Amniotic stem cell (primary cell): ENCODE results near the gene ATG16L2.
"Not testable (repeated sequence)": the region's sequence is repeated elsewhere in the genome, so short reads cannot be mapped to it uniquely, and the experiment has no call there.

Experiments
- DNase-seq: peaks from one replicate; lab custom pipeline; 2025; lab: John Stamatoyannopoulos, UW

Gene ATG16L2

DNA sequence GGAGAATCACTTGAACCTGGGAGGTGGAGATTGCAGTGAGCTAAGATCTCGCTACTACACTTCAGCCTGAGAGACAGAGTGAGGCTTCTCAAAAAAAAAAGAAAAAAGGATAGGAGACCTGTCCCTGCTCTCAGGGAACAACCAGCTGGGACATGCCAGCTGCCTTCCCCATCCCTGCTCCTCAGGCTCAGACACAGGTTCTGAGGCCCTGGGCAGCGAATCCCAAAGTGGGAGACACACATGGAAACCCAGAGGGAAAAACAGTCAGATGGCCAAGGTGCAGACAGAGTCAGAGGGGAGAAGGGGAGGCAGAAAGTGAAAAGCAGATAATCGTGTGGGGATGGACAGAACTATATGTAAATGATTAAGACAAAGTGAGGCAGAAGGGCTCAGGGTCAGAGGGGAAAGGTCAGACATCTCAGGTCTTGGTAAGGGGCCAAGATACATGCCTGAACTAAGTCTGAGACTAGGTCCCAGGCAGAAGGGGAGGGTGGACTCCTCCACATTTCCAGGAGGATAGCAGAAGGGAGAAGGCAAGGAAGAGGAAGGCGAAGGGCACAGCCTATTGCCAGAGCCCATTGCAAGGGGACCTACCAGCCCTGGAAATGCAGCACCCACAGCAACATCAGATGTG is 34.6 kb upstream of the ATG16L2 start:
- DNase-seq = no peak

DNA sequence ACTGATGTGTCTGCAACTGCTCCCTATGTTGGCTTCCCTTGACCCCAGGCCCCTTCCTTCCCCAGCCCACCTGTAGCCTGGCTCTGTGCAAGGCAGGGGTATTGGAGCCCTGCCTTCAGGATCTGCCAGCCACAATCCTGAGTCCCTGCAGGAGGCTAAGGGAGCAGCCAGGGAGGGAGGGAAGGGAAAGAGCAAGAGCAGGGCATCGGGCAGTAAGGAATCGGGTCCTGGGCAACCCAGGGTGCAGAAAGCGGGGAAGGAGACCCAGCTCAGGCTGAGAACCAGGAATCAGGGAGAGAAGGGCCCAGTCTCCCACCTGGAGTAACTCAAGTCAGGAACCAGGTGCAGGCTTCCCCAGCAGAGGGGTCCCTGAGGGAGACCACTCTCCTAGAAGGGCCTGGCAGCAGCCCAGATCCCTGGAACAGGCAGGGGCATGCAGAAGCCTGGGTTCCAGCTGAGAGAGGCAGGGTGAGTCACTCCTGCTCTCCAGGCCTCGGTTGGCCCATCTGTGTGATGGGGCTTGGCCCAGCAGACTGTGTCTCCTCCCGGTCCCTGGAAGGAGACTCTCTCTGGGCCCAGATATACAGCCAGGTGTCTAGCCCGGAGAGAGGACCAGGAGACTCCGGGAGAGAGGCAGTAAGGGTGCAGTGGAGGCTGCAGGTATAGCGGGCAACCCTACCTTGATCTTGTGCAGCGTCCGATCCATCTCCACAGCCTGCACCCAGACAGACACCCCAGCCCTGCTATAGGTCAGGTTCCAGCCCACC is 33.7 kb upstream of the ATG16L2 start:
- DNase-seq = no peak

DNA sequence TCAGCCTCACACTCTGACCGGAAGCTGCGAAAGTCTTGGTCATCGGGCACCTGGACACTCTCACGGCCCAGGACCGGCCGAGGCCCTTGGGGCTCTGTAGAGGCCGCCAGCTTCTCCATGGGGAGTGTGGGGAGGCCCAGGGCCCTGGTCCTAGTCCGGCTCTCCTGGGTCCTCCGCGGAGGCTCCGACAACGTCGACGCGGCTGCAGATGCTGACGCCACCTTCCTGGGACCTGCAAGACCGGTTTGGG is 33.2 kb upstream of the ATG16L2 start:
- DNase-seq = no peak

DNA sequence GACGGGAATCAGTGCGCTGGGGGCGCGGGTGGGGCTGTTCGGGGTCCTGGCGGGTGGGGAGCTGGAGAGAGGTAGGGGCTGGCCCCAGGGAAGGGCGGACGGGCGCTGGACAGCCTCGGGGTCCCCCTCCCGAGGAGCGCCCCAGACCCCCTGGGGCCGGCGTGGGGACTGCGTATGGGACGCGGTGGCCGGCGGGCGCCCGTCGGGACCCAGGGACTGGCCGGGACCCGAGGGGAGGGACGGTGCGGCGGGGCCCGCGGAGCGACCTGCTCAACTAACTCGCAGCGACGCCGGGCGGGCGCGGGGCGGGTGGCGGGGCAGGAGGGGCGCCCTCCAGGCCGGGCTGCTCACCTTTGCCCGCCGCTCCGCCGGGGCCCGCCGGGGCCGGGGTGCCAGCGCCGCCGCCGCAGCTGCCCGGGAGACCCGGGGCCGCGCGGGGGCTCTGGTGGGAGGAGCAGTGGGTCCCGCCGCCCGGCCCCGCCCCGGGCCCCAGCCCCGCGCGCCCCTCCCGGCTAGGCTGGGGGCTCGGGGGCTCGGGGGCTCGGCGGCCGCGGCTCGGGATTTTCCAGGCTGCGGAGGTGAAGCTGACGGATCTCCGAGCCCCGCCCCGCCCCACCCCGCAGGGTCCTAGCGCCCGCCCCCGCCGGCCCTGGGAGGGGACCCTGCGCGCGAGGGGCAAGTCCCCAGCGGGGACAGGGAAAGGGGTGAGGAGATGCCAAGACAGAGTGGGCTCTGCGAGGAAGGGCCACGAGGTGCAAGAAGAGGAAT is 32.7 kb upstream of the ATG16L2 start:
- DNase-seq = no peak

DNA sequence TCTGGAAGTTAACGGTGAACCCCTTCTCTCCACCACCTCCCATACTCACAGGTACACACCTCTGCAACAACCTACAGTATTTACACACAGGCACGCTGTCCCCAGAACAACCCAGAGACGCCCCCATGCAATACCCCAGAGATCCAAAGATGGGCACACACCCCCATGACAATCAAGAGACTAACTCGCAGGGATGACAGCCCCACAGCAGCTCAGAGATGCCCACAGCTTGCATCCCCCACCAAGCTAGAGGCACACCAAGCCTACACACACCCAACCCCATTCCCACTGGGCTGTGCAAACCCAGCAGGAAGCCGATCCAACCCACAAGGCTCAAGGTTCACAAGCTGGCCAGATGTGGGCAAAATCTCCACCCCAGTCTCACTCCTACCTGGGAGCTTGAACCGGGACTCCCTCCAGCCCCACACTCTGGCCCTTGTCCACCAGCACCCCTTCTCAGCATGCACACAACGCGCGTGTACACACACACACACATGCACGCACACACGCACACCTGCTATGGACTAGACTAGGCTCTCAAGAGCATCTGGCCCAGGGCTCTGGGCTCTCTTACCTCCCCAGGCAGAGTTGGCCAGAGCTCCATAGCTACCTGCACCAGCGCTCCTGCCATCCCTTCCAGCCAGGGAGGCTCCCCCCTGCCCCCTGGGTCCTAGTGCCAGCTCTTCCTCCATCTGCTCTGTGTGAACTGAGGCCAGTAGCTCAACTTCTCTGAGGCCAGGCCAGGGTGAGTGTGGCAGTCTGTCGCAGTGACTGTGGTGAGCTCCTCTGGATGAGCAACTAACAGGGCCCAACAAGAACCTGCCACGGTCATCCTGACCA is 31.9 kb upstream of the ATG16L2 start:
- no peak for DNase-seq

DNA sequence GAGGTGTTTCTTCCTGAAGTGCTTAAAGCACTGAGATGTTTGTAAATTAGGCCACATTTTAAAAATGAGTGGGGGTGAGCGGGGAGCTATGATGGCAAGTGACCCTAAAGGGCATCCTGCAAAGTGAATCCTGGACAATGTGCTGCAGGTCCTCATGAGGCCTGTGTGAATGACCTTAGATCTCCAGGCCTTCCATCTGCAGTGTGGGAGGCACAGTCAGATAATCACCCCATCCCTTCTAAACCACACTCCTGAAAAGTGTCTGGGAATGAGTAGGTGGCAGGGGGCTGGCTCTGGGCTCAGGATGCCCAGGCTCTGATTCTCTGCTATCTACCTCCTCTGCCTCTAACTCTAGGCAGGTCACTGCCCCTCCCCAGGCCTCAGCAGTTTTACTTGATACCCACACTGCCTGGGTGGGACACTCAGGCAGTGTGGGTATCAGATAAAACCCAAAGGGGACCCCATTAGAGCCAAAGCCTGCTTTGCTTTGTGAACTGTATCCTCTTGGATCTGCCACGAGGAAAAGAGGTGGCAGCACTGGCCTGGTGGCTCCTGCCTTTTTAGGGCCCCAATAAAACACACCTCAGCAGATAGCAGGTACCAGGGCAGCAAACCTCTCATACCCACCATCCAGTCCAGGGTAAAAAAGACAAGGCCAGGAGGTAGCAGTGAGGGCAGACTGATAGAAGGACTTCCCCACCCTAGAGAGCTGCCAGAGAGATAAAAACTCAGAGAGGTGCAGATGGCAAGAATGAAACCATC is 30.9 kb upstream of the ATG16L2 start:
- DNase-seq = no peak

DNA sequence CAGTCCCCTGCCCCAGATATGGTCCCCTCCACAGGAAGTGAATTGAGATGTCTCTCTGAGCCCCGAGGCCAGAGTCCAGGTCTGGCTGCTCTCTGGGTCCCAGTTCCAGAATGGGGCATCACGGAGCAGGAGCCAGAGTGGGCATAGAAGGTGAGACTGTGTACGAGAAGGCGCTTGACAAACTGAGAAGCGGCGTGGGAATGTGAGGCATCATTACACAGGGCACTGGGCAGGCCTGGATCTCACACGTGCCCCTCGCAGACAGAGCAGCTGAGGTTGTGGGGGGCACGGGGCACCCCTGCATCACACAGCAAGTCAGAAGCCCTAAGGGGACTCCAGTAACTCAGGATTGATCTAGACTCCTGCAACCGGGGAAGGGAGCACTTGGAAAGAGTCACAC is 29.5 kb upstream of the ATG16L2 start:
- no peak for DNase-seq

DNA sequence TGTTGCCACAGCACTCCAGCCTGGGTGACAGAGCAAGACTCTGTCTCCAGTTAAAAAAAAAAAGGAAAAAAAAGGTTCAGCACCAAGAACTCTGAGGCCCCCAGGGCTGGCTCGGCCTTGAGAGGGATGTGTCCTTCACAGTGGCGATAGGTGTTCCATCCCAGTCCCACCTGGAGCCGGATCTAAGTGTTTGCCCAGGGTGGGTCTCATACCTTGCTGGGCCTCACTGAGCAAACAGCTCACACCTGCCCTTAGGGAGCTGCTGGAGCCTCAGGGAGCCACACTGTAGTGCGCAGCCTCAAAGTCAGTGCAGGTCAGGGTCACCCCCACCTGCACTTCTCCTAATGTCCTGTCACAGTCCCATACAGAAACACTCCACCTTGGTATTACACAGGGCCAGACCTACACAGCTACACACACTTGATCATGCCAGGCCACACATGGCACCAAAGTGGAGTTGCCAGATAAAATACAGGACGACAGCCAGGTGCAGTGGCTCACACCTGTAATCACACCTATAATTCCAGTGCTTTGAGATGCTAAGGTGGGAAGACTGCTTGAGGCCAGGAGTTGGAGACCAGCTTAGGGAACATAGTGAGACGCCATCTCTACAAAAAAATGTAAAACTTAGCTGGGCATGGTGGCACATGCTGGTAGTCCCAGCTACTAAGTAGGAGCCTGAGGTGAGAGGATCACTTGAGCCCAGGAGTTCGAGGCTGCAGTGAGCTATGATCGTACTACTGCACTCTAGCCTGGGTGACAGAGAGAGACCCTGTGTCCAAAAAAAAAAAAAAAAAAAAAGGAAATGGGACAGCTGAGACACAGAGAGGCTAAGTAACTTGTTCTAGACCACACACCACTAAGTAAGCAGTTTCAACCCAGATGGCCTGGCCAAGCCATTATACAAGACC is 27.7 kb upstream of the ATG16L2 start:
- no peak for DNase-seq

DNA sequence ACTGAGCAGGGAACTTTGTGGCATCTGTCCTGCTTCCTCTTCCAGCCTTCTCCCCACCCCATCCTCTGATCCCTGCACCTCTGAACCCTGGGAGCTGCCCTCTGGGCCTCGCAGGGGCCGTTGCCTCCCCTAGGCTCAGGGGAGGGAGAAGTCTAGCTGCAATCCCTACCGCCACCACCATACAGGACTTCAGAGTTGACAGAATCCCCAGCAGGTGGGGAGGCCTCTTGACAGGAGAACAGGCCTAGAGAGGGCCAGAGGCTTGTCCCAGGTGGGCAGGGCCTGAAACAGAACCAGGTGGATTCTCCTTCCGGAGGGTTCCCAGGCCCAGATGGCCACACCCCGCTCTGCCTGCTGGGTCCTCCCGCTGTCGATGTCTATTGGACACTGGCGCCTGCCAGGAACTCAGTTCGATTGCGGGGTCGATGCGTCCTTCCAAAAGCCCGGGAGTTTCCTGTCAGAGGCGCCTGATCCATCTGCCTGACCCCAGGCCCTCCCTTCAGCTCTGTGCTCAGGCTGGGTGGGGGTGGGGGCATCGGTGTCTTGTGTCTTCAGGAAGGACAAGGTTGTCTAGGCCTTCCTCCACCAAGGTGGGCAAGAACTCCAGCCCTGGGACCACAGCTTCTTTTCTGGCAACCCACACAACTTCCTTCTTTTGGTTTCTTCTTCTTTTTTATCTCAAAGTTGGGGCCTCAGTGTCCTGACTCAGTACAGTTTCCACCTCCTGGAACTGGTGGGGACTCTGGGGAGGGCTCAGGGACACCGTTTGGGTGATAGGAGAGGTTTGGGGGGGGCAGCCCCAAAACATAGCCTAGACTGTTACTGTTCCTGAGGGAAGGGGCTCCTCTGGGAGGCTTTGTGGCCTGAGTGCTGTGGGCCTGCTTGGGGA is 26.8 kb upstream of the ATG16L2 start:
- no peak for DNase-seq

DNA sequence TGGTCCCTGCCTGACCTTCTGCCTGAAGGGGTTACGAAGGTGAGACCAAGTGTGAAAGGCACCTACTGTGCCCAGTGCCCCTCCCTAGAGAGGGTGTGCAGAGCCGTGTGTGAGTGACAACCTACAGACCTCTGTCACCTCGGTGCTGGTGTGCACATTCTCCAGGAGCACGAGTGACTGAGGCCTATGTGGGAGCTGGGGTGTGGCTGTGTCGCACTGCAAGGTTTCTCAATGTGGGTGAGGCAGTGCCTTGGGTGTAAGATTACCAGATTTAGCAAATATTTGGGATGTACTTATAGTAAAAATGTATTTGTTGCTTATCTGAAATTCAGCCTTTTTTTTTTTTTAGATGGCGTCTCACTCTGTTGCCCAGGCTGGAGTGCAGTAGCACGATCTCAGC is 26.0 kb upstream of the ATG16L2 start:
- DNase-seq = no peak

DNA sequence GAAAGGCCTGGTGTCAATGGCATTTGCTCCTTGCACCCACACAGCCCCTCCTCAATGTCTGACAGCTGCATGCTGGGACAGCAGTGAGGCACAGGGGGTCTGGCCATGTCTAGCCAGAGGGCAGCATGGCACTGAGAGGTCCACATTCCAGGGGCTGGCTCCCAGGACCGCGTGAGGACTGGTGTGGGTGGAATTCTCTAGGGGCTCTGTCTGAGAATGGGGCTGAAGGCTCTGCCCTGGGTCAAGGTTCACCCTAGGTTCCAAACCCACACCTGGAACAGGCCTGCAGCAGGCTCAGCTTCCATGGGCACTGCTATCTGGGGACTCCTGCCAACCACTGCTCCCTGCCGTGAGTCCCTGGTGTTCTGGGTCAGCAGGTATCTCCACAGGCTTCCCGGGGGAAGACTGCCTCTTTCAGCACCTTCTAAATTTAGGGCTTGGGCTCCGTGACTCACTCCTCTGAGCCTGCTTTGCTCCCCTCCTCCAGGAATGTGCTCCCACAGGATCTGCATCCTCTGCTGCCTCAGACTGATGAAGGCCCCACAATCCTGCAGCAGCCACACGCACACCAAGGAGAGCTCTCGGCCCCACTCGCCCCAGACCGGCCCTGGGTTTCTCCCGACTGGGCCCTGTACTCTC is 24.6 kb upstream of the ATG16L2 start:
- DNase-seq = no peak

DNA sequence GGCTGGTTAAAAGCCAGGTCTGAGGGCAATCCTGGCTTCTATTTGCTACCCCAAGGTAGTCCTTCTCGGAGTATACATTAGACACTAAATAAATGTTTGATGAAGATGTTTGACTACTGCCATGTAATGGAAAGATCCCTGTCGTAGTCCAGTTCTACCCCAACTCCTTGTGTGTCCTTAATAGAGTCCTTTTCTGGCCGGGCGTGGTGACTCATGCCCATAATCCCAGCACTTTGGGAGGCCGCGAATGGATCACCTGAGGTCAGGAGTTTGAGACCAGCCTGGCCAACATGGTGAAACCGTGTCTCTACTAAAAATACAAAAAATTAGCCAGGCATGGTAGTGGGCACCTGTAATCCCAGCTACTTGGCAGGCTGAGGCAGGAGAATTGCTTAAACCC is 23.0 kb upstream of the ATG16L2 start:
- DNase-seq = not testable (repeated sequence)

DNA sequence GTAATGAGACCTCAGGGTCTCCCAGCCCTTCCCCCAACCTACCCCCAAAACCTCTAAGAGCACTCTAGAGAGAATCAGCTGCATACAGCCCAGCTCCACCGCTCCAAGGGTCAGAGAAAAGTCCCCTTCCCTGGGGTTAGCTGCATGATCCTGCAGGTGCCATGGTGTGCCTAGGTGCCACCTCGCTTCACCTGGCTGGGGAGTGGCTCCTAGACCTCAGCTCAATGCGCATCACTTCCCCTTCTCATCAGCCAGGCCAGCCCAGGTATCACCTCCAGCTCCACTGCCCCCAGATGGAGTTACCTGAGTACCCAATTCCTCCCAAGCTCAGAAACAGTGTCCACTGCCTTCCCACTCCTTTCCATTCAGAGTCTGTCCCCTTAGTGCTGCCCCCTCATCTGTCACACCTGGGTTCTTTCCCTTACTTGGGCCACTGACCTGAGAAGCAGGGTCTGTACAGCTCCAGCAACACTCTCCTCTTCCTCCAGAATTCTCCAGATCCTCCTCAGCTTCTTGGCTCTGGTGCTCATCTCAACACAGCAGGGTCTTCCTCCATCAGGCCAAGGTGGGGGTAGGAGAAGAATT is 21.7 kb upstream of the ATG16L2 start:
- DNase-seq = no peak

DNA sequence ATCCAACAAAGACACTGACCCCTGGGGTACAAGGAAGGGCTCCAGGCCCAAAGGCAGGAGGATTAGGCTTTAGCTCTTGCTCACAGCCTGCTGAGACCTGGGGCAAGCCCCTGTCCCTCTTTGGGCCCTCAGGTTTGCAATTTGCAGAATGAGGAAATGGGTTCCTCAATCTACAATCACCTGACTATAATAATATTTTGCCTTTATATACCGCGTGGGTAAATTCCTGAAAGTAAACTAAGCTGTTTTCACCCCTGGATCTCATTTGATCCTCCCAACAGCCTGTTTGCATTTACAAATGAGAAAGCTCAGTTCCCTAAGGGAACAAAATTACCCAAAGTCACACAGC is 21.2 kb upstream of the ATG16L2 start:
- DNase-seq = no peak

DNA sequence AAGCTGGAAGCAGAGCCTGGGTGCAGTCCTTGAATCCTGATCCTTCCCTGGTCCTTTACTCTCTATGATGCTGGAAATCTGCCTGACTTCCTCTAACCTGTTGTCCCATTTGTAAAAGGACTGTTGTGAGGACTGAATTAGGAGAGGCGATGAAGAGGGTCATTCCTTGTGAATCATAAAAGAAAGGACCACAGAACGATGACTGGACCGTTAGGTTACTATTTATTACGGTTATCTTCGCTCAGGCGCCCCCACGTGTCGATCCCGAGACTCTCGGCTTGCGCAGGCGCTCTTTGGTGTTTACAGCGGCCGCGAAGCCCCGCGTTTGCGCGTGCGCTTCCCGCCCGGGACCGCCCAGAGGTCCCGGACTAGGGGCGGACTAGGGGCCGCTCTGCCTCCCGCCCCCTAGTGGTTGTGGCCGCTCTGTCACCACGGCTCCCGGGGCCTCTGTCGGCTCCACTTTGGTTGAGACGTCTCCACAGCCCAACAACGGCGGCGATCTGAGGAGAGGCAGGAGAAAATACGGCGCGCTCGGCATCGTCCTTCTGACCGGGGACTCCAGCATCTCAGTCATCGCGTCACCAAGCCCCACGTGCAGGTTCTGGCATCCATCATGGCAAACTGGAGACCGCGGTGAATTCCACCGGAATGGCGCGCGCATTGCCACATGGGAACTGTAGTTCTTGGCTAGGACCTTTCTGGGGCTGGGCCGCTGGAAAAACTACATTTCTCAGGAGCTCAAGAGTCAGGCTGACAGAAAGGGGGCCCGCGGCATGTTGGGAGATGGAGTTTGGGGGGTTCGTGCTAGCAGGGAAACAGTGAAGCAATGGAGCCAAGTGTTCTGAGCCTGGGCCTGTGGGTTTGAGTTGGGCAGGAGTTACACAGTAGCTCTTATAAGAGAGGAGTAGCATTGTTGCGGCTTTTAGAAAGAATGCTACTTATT is 20.5 kb upstream of the ATG16L2 start, which contains the start of gene STARD10:
Gene STARD10 (minus strand): TSS at position 623 of the 943 bp plus-strand sequence. CDS start 12,866 bp downstream, outside the sequence.
- DNase-seq = peak; percentile 95

DNA sequence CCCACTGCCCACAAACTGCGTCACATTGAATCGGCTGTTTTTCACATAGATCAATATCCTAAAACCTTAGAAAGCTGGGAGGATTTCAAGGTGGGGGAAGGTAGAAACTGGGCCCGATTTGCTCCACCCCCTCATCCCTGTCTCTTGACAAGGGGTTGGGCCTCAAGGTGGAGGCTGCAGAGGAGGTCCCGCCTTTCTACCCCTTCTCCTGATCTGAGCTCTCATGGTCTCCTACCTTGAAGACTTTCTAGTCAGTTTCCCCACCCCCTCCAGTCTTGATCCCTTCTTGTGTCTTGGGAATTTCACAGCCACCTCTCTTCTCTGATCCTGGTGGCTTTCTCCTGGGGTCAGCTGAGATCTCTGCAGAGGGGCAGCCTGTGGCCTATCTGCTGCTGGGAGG is 15.8 kb upstream of the ATG16L2 start:
- no peak for DNase-seq

DNA sequence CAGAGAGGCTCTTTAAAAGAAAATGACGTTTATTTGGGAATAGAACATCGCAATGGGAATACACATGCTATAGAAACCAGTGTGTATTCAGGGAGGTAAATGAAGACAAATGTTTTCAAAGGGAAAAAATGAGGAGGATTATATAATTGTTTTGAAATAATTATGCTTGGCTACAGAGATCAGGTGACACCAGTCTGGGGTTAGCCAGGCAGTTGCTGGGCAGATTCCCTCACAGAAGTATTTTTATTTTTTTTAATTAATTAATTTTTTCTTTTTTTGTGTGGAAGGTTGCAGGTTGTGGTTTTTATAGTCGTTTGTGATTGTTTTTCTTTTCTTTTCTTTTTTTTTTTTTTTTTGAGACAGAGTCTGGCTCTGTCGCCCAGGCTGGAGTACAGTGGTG is 14.8 kb upstream of the ATG16L2 start:
- no peak for DNase-seq

DNA sequence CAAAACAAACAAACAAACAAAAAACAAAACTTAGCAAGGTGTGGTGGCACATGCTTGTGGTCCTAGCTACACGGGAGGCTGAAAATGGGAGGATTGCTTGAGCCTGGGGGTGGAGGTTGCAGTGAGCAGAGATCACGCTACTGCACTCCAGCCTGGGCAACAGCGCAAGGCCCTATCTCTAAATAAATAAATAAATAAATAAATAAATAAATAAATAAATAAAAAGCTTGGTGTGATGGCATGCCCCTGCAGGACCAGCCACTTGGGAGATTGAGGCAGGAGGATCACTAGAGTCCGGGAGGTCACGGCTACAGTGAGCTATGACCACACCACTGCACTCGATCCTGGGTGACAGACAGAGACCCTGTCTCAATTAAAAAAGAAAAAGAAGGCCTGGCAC is 11.4 kb upstream of the ATG16L2 start:
- DNase-seq = no peak
